ENCODE data around the gene SLC4A5.

Gene SLC4A5, protein sequence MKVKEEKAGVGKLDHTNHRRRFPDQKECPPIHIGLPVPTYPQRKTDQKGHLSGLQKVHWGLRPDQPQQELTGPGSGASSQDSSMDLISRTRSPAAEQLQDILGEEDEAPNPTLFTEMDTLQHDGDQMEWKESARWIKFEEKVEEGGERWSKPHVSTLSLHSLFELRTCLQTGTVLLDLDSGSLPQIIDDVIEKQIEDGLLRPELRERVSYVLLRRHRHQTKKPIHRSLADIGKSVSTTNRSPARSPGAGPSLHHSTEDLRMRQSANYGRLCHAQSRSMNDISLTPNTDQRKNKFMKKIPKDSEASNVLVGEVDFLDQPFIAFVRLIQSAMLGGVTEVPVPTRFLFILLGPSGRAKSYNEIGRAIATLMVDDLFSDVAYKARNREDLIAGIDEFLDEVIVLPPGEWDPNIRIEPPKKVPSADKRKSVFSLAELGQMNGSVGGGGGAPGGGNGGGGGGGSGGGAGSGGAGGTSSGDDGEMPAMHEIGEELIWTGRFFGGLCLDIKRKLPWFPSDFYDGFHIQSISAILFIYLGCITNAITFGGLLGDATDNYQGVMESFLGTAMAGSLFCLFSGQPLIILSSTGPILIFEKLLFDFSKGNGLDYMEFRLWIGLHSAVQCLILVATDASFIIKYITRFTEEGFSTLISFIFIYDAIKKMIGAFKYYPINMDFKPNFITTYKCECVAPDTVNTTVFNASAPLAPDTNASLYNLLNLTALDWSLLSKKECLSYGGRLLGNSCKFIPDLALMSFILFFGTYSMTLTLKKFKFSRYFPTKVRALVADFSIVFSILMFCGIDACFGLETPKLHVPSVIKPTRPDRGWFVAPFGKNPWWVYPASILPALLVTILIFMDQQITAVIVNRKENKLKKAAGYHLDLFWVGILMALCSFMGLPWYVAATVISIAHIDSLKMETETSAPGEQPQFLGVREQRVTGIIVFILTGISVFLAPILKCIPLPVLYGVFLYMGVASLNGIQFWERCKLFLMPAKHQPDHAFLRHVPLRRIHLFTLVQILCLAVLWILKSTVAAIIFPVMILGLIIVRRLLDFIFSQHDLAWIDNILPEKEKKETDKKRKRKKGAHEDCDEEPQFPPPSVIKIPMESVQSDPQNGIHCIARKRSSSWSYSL

DNA sequence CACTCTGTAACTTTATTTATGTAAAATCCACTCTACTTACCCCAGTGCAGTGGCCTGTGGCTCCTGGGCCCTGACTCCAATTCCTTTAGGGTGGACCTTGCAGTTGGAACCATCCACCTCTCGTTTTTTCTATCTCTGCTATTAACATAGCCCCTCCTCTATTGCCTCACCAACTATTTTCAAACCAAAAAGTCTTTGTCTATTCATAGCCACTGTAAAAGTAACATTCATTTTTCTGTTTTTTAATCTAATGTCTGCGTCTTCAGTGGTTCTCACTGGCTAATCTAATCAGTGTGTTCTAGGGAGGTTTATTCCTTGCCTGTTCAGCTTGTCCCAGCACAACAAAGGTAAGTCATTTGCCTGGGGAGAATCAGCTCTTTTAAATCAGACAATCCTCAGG, at the start of gene SLC4A5:
TSS of gene SLC4A5 (minus strand) at position 101 of the 400 bp plus-strand sequence. CDS start 28,393 bp downstream, outside the sequence.
- DNase-seq, result no peak

DNA sequence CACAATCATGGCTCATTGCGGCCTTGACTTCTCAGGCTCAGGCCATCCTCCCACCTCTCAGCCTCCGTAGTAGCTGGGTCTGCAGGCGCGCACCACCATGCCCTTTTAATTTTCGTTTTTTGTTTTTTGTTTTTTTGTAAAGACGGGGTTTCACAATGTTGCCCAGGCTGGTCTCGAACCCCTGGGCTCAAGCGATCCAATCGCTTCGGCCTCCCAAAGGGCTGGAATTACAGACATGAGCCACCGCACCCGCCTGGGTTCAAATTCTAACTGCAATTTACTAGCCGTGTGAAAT, 49.2 kb upstream of the SLC4A5 start:
- no peak for DNase-seq

DNA sequence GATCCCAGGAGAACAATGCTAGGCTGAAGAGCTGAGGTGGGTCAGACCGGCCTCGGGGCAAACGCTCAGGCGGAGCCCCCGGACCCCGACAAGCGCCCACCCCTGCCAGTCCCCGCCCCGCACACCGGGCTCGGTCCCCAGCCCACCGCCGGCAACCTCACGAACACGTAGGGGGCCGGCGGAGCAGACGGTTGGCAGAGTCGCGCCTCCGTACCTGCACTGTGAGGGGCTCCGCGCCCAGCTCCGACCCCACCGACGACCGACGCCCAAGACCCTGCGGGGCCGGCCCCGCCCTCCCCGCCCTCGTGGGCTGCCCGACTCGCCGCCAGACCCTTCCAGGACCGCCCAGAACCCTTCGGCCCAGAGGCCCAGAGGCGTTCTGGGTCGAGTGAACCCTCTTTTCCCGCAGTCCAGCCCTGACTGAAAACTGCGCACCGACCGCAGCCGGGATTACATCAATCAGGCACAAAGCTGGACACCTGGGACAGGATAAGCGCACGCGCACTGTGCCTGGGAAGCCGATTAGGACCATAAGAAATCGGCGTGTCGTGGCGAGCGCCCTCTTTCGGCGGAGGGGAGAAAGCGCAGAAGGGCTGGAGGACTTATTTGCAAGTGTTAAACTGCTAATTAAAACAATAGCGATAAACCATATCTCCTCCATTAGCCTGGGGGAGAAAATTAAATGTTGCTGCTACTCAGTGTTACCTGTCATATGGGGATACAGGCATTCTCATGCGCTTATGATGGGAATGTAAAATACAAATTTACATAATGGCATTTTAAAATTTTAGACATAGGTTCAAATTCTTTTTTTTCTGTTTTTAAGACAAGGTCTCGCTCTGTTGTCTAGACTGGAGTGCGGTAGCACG, 48.6 kb upstream of the SLC4A5 start:
- peak; percentile 98 for DNase-seq

DNA sequence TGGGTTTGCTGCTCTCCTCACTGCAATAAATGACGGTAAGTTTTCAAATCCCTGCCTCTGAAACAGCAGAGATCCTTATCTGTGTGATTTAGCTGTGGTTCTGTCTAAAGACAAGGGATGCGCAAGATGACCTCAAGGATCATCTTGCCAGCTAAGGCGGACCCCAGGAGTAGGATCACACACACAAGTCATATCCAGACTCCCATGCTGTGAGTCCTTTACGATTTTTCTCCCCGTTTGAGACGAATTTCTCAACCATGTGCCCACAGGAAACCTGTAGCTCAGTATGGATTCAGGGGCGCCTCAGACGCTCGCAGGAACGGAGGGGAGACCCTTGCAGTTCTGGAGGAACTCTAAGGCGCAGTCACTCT, 48.0 kb upstream of the SLC4A5 start:
- no peak for DNase-seq

DNA sequence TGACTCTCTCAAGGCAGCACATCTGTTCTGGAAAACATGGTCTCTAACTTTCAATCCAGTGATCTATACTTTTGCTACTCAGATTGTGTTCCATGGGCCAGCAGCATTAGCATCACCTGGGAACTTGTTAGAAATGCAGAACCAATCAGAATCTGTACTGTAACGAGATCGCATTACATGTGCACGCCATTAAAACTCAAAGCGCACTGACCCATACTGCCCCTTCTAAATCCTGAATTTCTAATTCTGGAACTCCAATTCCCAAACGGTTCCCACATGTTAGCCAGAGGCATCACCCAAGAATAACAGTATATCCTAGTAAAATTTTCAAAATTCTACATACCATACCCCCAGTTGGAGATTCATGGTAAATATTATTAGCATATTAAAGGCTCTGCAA, 47.4 kb upstream of the SLC4A5 start:
- no peak for DNase-seq

DNA sequence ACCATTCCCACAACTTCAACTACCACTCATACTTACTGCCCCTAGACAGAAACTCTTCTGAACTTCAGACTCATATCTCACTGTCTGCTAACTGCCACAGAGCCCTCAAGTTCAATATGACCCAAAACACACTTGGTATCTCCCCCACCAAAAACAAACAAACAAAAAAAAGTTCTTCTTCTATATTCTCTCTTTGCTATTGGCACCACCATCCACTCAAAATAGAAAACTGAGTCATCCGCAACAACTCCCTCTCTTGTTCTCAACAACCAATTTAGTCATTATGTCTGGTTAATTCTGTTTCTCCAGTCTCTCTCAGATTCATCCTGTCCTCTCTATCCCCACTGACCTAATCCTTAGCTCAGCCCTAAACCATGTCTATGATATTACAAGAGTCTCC, 44.1 kb upstream of the SLC4A5 start:
- DNase-seq, result no peak

DNA sequence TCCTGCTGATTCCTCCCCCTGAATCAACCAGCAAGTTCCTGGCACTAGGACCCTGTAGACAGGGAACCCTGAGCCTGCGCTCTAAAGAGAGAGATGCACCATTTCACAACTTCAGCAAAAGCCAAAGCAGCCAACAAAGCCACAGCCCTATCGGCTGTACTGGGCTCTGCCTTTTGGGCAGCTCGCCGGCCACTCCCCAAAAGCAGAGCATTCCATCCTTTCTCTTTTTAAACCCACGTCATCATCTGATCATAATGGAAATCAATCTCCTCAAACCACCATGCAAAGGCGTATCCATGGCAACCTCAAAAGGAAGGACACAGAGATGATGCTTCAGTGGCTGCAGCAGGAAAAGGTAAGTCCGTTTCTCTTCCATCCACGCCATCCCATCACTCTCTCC, 42.2 kb upstream of the SLC4A5 start:
- peak; percentile 59 for DNase-seq

DNA sequence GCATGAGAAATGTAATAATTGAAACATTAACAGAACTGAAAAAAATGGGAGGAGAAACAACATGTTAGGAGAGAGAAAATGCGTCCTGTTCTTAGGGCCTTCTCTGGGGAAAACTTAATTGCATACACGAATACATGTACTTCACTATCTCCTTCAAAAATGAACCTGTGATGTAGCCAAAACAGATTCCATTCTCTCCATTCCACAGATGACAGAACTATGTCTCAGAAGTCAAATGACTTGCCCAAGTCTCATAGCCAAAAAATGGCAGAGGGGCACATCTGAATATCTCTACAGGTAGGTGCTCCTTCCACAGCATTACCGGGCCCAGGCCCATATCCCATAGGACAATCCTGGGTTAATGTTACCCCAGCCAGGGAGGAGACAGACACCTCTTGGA, 40.8 kb upstream of the SLC4A5 start:
- no peak for DNase-seq

DNA sequence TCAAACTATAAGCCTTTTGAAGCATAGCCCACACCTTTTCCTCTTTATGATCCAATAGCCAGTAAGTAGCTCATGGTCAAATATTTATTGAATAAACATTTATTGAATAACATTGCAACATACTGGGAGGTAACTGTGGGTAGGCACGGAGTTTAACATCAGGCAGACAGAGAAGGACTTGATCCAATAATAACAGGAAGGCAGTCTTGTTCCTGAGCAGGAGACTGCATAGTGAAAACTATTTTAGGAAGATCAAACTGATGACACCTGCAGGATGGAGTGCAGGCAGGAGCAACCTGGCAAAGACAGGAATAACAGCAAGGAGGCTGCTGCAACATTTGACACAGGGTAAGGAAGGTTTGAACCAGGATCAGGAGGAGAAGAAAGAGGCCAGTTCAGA, 40.0 kb upstream of the SLC4A5 start:
- no peak for DNase-seq

DNA sequence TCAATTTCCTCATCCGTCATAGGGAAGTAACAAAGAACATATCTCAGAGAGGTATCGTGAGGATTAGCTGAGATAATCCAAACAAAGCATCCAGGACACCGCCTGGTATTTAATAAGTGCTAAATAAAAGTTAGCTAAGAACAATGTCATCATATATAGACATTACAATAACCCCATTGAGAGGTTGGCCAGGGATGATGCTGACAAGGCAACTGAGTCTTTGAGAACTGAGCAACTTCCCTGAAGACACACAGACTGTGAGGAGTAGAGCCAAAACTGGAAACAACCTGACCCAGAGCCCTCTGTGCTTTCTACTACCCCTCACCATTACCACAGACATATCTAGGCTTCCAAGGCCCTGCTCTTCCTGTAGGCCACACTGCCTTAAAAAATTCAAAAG, 38.5 kb upstream of the SLC4A5 start:
- DNase-seq, result no peak

DNA sequence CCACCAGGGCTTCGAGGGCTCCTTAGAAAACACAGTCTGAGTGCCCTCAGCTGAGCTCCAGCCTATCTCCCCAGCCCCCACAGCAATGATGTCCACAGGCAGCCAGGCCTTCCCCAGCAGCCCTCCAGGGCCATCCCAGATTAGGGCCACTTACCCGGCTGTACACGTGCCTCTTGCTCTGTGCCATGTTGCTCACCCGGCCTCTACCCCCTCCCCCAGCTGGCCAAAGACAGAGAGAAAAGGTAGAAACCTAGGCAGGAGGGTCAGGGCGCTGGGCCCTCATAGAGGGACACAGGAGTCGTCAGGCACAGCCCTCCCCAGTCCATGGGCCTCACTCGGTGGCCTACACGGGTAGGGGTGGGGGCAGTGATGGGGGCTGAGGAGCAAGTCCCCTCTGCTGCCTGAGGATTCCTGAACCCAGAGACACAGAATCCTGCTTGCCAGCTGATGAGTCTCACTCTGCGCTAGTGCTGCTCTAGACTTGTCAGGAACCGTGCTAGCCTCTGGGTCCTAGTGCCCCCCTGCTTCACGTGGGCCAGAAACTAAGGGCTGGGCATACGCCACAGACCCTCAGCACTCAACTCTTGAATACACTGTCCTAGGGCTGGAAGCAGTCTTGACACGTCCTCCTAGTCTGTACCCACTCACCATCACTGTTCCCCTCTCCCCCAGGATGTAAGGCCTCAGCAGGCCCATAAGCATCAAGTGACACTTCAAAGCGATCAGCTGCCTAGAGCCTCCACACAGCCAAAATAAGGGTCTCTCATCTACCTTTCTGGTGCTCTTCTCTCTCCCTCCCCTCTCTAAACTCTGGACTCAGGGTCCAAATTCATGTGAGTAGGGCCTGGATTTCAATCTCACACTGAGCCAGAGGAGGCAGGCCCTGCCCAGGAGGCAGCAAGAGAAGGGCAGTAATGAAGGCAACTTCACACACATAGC, 36.9 kb upstream of the SLC4A5 start, which contains the start of gene DCTN1:
TSS of gene DCTN1 (minus strand) at position 461 of the 939 bp plus-strand sequence. CDS start at position 187, 274 bp downstream.
- DNase-seq, result peak; percentile 71

DNA sequence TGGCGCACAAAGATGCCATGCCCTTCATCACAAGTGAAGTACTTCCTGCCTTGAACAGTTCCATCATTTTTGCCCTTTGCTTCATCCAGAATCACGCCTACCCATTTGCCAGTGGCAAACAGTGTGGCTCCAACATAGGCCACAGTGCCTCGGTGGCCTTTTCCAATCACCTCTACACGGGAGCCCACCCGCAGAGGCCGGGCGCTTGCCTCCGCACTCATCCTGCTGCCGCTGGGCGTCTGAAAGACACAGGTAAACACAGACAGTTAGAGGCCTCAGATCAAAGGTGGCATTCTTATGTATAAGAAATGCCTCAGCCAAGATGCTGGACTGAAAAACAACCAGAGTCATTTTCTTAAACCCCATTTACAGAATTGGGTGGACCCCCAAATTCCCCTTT, 34.8 kb upstream of the SLC4A5 start:
- DNase-seq, result no peak

DNA sequence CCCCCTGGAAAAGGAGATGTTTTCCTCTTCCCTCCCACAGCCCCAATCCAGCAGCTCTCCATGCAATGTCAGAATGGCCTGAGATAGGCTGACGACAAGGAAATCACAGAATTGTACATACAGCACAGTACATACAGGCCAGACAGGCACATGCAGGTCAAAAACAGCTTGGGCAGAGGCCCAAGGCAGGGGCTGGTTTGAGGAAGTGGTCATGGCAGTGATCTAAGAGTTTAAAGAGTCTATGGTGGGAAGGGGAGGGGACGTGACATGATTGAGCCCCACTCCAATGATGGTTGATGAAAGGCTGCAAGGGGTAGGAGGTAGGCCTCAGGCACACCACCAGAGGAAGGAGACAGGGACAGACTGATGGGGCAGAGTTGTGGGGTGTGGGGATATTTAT, 32.6 kb upstream of the SLC4A5 start:
- no peak for DNase-seq

DNA sequence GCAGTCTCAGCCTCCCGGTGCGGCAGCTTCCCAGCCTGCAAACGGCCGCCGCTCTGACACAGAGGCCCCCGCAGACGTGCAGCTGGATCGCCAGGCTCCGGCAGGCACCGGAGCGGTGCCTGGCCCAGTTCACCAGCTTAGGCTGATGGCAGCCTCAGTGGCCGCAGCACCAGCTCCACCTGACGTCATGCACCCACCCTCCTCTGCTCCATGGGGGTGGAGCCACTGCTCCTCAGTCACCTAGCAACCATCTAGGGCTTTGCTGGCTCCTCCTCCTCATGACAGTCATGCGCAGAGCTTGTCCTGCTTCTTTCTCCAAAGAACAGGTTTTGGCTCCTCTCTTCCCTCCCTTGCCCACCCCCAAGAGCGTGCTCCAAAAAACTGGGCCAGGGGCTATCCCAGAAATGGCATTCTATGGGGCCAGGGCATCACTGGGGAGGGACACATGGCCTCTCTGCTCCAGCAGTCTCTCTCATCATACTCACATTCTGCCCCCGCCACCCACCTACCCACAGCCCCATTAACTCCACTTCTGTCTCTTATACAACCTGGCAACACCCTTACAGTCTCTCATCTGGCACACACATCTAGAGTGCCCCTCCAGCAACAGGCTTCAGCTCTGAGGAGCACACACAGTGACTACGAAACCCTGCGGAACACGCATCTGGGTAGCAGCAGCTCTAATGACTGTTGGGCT, 31.4 kb upstream of the SLC4A5 start:
- peak; percentile 92 for DNase-seq

DNA sequence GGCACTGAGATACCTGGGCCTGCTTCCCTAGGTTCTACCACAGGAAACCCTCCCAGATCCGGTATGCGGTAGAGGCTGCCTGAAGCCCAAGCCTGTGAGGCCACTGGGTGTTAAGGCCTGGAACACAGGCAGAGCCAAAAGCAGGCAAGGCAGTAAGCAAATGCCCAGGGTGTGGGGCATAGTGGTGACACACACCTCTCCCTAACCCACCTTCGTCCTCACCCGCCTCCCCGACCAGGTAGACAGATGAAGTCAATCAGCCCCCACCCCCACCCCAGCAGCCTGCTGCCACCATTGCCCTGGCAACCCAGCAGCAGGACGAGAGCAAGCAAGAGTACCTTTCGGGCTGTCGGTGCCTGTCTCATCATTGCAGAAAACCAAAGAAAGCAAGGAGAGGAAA, 30.8 kb upstream of the SLC4A5 start:
- DNase-seq, result no peak

DNA sequence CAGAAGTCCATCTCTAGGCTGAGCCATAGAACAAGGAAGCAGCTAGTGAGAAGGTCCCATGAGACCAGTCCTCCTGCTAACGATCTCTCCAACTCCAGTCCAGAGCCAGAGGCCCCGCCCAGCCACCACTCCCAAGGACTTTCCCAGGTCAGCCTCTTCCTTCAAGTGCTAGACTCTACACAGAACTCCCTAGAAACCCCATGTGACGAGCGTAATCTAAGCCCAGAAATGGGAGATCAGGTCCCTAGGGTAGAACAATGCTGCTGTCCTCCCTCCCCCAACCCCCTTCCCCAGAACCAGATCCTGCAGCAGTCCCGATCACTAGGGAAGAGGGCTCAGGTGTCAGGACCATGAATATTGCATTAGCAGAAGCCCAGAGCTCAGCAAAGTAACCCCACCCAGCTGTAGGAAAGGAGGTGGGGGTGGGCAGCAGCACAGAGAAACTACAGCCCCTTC, 30.0 kb upstream of the SLC4A5 start:
- peak; percentile 57 for DNase-seq

DNA sequence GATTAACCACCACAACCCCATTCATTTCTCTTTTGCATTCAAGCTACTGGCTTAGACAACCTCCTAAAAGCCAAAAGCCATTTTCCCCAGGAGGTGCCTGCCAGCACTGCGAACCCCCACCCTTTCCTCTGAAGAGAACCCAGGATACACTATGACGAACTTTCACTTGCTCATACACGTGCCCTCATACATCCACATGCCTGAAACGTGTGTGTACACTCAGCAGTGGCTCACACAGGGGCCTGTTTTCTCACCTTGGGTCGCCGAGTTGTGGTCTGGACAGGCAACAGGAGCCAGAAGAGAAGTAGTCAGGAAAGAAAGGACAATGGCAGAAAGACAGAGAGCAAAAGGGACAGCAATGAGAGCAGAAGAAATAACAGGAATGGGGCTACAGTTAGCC, 29.5 kb upstream of the SLC4A5 start:
- no peak for DNase-seq

DNA sequence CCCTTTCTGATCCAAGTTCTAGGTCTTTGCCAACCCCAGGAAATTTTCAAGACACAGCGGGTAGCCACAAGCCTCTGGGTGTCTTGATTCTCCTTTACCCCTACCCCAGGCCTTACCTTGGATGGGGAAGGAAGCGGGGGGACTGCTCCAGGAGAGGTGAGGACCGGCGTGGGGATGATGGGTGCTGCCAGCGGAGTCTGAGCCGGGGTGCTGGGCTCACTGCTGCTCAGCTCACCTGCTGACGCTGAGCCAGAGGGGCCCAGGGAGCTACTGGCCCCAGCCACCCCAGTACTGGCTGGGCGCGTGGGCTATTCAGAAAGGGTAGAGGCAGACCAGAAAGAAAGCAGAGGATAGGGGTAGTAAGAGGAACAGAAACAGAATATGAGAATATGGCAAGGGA, 28.2 kb upstream of the SLC4A5 start:
- DNase-seq, result no peak

DNA sequence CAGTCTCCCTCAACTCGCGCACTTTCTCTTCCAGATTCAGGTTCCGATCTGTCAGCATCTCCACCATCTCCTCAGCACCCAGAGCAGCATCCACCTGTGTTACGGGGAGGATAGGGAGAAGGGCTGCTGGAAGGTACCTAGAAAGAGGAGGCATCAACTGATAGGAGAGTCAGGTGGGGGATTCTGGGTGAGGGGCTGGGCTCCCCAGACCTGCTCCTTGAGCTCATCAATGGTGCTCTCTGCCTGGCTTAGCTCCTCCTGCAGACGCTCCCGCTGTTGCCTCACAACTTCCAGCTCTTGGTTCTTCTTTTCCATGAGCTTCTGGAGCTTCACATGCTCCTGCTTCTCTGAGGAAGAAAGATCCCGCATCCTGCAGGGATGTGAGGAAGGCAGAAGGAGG, 26.8 kb upstream of the SLC4A5 start:
- DNase-seq, result no peak

DNA sequence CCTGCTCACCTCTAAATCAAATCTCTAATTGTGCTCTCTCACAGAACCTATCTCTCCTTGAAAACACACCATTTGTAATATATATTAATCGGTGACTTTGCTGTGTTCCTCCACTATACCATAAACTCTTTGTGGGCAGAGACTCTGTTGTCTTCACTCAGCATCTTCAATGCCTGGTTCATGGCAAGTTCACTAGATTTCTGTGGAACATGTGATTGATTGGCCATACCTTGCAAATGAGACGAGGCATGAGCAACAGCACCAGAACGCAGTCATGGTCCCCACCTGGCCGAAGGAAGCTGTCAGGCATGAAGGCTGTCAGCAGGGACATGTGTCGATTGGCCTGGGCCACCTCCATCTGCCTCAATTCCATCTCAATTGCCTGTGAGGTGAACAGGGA, 25.3 kb upstream of the SLC4A5 start:
- no peak for DNase-seq

DNA sequence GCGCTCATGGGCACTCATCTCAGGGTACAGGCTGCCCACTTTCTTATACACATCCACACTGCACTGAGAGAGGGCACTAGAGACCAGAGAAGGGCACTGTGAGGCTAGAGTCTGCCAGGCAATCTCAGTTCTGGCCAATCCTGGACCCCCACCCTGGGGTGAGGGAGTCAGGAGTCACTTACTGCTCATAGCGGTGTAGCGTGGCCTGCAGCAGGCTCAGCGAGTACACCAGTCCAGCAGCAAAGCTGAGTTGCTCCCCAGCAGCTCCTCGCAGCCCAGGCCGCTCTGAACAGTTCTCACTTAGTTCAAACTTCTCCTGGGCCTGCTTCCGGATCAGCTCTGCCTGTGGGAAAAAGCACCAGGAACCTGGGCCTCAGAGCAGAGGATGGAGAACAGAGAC, 24.6 kb upstream of the SLC4A5 start:
- no peak for DNase-seq
